CD14-positive monocyte (primary cell): ENCODE data around the gene QKI. TPM values are rescaled to one million over a fixed set of nuclear protein-coding genes. Genes with fewer than 3 reads are reported as not detected.

ENCODE experiments used
- DNase-seq, 3 donors: peaks; one replicate each; pipeline ENCODE4 v3.0.0-alpha.2; 2011 to 2022
- H2AFZ ChIP-seq: 2 replicates; pipeline ENCODE4 v1.6.0; 2012; ENCODE audit warnings: mild to moderate bottlenecking, low read depth, low read length, inconsistent platforms; ENCODE audit not compliant: insufficient read depth, poor library complexity, severe bottlenecking
- H3K27ac ChIP-seq, 2 donors: 1 replicate in 1 of 2; 2 replicates in 1 of 2; pipeline ENCODE4 v1.5.1; 2012 to 2013; ENCODE audit warnings: low read length in 2 of 2, control low read depth in 1 of 2, inconsistent platforms in 1 of 2, low read depth in 1 of 2, mild to moderate bottlenecking in 1 of 2
- H3K27me3 ChIP-seq, 2 donors: one replicate each; pipeline versions ENCODE4 v1.6.0 to v1.6.1; 2011 to 2013; ENCODE audit warnings: low read length in 2 of 2; ENCODE audit not compliant: control insufficient read depth in 2 of 2, insufficient read depth in 2 of 2
- H3K36me3 ChIP-seq, 2 donors: replicated peaks in 1 of 2; 1 replicate in 1 of 2; 2 replicates in 1 of 2; pipeline versions ENCODE4 v1.5.1 to v1.6.1; 2012 to 2013; ENCODE audit warnings: low read length in 2 of 2, control low read depth in 1 of 2, inconsistent platforms in 1 of 2, mild to moderate bottlenecking in 1 of 2; ENCODE audit not compliant: insufficient read depth in 2 of 2, control insufficient read depth in 1 of 2
- H3K4me1 ChIP-seq, 2 donors: 1 replicate in 1 of 2; 2 replicates in 1 of 2; pipeline versions ENCODE4 v1.5.1 to v1.6.1; 2012 to 2013; ENCODE audit warnings: low read length in 2 of 2, control low read depth in 1 of 2, inconsistent platforms in 1 of 2, mild to moderate bottlenecking in 1 of 2, moderate library complexity in 1 of 2; ENCODE audit not compliant: insufficient read depth in 2 of 2, control insufficient read depth in 1 of 2
- H3K4me2 ChIP-seq: replicated peaks from 2 replicates; pipeline ENCODE3; 2012; ENCODE audit warnings: low read length, moderate library complexity, mild to moderate bottlenecking; ENCODE audit not compliant: poor library complexity, severe bottlenecking; ENCODE audit errors: extremely low read depth
- H3K4me3 ChIP-seq, 3 experiments: fragments of 200-600 bp in 1 of 3; sonication (generic) in 1 of 3; replicated peaks in 1 of 3; 1 replicate in 2 of 3; 2 replicates in 1 of 3; pipeline ENCODE4 v1.5.1; 2011 to 2013; ENCODE audit warnings: low read length in 3 of 3, mild to moderate bottlenecking in 3 of 3, control low read depth in 2 of 3, low read depth in 2 of 3, inconsistent platforms in 1 of 3, moderate library complexity in 1 of 3
- H3K79me2 ChIP-seq: 2 replicates; pipeline ENCODE4 v1.6.0; 2012; ENCODE audit warnings: mild to moderate bottlenecking, control low read depth, inconsistent platforms, low read length, moderate library complexity; ENCODE audit not compliant: insufficient read depth
- H3K9ac ChIP-seq: 2 replicates; pipeline ENCODE4 v1.6.0; 2017; ENCODE audit warnings: low read length, mild to moderate bottlenecking; ENCODE audit not compliant: insufficient read depth, poor library complexity, severe bottlenecking
- H3K9me3 ChIP-seq, 2 donors: replicated peaks in 1 of 2; 1 replicate in 1 of 2; 2 replicates in 1 of 2; pipeline versions ENCODE4 v1.5.1 to v1.6.1; 2012 to 2013; ENCODE audit warnings: low read length in 2 of 2, control low read depth in 1 of 2; ENCODE audit not compliant: control insufficient read depth in 1 of 2, insufficient read depth in 1 of 2
- H4K20me1 ChIP-seq: 2 replicates; pipeline ENCODE4 v1.6.0; 2012; ENCODE audit warnings: mild to moderate bottlenecking, low read length, control low read depth, moderate library complexity; ENCODE audit not compliant: insufficient read depth
- H3K27ac Mint-ChIP-seq, 7 donors: one replicate each; pipeline ENCODE4 v1.8.0; 2020; ENCODE audit warnings: mild to moderate bottlenecking in 7 of 7, mixed read lengths in 7 of 7, moderate library complexity in 6 of 7, inconsistent platforms in 2 of 7
- H3K27me3 Mint-ChIP-seq, 3 donors: one replicate each; pipeline ENCODE4 v1.8.0; 2021 to 2022; ENCODE audit warnings: low read depth in 3 of 3, mild to moderate bottlenecking in 3 of 3, mixed read lengths in 3 of 3, moderate library complexity in 3 of 3, inconsistent platforms in 1 of 3
- H3K36me3 Mint-ChIP-seq, 2 donors: one replicate each; pipeline ENCODE4 v1.8.0; 2020; ENCODE audit warnings: mixed read lengths in 2 of 2, inconsistent platforms in 1 of 2, mild to moderate bottlenecking in 1 of 2
- H3K4me1 Mint-ChIP-seq: one replicate; pipeline ENCODE4 v1.8.0; 2020; ENCODE audit warnings: mild to moderate bottlenecking, mixed read lengths
- H3K4me3 Mint-ChIP-seq, 2 donors: one replicate each; pipeline ENCODE4 v1.8.0; 2020; ENCODE audit warnings: mild to moderate bottlenecking in 2 of 2, mixed read lengths in 2 of 2, moderate library complexity in 1 of 2
- H3K9me3 Mint-ChIP-seq, 7 donors: one replicate each; pipeline ENCODE4 v1.8.0; 2020 to 2022; ENCODE audit warnings: mixed read lengths in 7 of 7, mild to moderate bottlenecking in 6 of 7, moderate library complexity in 6 of 7, inconsistent platforms in 2 of 7
- CTCF ChIP-seq: fragments of 200-600 bp; IDR thresholded peaks from one replicate; pipeline ENCODE4 v1.8.0; 2022; ENCODE audit warnings: antibody characterized with exemption, mild to moderate bottlenecking
- WGBS: methylation state at CpG from one replicate; pipeline ENCODE4 v1.1.5; 2013; ENCODE audit warnings: missing lambda C conversion rate; ENCODE audit not compliant: insufficient coverage; 5-methylcytosine and 5-hydroxymethylcytosine counted together
- intact Hi-C, 2 donors: fragments of 100-400 bp; cut with micrococcal nuclease; formaldehyde crosslinking; loops; one replicate each; pipeline versions ENCODE4 v1.15.0 to v1.15.1; 2023
- polyA plus RNA-seq, 3 donors: library from polyadenylated mRNA; depleted of rRNA in 1 of 3; unstranded in 2 of 3; stranded (reverse) in 1 of 3; fragments of 300-500 nt in 2 of 3; fragments of >200 nt in 1 of 3; fragmentation: Illumina TruSeq in 2 of 3; gene quantifications; 1 replicate in 2 of 3; 2 replicates in 1 of 3; pipeline ENCODE4 v1.2.3, GENCODE V29; 2012 to 2021

Gene QKI
- polyA plus RNA-seq, 3 donors, result 24.3 to 154 (median 71.8) TPM

DNA sequence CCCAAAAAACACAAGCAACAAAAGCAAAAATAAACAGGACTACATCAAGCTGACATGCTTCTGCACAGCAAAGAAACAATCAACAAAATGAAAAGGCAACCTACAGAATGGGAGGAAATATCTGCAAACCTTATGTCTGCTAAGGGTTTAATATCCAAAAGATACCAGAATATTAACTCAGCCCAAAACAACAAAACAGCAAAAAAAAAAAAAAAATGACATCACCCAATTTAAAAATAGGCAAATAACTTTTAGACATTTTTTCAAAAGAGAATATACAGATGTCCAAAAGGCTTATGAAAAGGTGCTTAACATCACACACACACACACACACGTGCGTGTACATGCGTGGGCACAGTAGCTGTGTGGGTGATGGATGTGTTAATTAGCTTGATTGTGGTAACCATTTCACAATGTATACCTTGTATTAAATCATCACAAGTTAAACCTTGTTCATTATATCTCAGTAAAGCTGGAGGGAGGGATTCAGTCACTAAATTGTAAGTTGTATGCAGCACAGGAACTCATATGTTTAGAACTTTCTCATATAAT is 52.4 kb downstream of the QKI start:
- intact Hi-C loops, result no loop called here
- H3K36me3 Mint-ChIP-seq, result peaks cover 42 to 59% of the 10 kb centered on the region in 2 donors
- no peak for DNase-seq

GRCh38 chr6:163468738-163469137 is 54.2 kb downstream of the QKI start:
- 100% methylated on average over 1 of the region's 3 CpGs for WGBS
- H3K36me3 Mint-ChIP-seq, result peaks cover 39 to 61% of the 10 kb centered on the region in 2 donors

More for the DNA sequence above, 52.4 kb downstream of the QKI start:
- no CpG with 5 or more reads among the region's 3 CpGs for WGBS
- H4K20me1 ChIP-seq, result peaks cover 100% of the 10 kb centered on the region
- Mint-ChIP-seq H3K27ac (peak overlapping the region in 3 of 7 donors; percentile 56 to 82 (median 59)), H3K27me3 (no peaks in the 10 kb centered on the region), H3K9me3 (peaks cover 0 to 8% (median 2%) of the 10 kb centered on the region in 7 donors), H3K4me1 (peaks cover 25% of the 10 kb centered on the region), H3K4me3 (no peak overlapping the region)
- H3K79me2 ChIP-seq, result peaks cover 100% of the 10 kb centered on the region
- TF ChIP-seq CTCF, result no peak
- no peaks in the 10 kb centered on the region for H3K9me3 ChIP-seq
- peak overlapping the region in 1 of 2 donors; percentile 17 for H3K27ac ChIP-seq
- no peaks in the 10 kb centered on the region for H3K27me3 ChIP-seq
- H3K9ac ChIP-seq, result no peak overlapping the region
- H3K4me1 ChIP-seq, result peaks cover 11 to 19% of the 10 kb centered on the region in 2 donors
- H3K4me3 ChIP-seq, result no peak overlapping the region
- H2AFZ ChIP-seq, result no peak overlapping the region
- H3K4me2 ChIP-seq, result no peak overlapping the region
- H3K36me3 ChIP-seq, result peaks cover 9 to 45% of the 10 kb centered on the region in 2 donors

More at GRCh38 chr6:163468738-163469137, 54.2 kb downstream of the QKI start:
- H3K4me2 ChIP-seq, result no peak overlapping the region
- no peak overlapping the region for H2AFZ ChIP-seq
- peaks cover 100% of the 10 kb centered on the region for H3K79me2 ChIP-seq
- no peaks in the 10 kb centered on the region for H3K9me3 ChIP-seq
- peaks cover 100% of the 10 kb centered on the region for H4K20me1 ChIP-seq
- H3K27ac ChIP-seq, result peak overlapping the region in 1 of 2 donors; percentile 3
- peaks cover 11 to 19% of the 10 kb centered on the region in 2 donors for H3K4me1 ChIP-seq
- H3K9ac ChIP-seq, result no peak overlapping the region
- no peak for TF ChIP-seq CTCF
- Mint-ChIP-seq H3K4me3 (no peak overlapping the region), H3K27me3 (no peaks in the 10 kb centered on the region), H3K9me3 (peaks cover 0 to 8% (median 2%) of the 10 kb centered on the region in 7 donors), H3K4me1 (peaks cover 26% of the 10 kb centered on the region), H3K27ac (peak overlapping the region in 1 of 7 donors; percentile 41)
- no peak overlapping the region for H3K4me3 ChIP-seq
- H3K27me3 ChIP-seq, result no peaks in the 10 kb centered on the region
- H3K36me3 ChIP-seq, result peaks cover 11 to 36% of the 10 kb centered on the region in 2 donors
- intact Hi-C loops, result no loop called here
- DNase-seq, result no peak
